PC-3 (cell line): Measurements from ENCODE around the gene USP50. TPM values are rescaled to one million over a fixed set of nuclear protein-coding genes. Genes with fewer than 3 reads are reported as not detected.
"Not testable (repeated sequence)": the region's sequence is repeated elsewhere in the genome, so short reads cannot be mapped to it uniquely, and the experiment has no call there.

ENCODE experiments used
- ATAC-seq: fragments of 200-7000 bp; cut with Tn5 transposase; 2 replicates; pipeline ENCODE4 v1.9.1; 2020; ENCODE audit warnings: mild to moderate bottlenecking, moderate library complexity
- BruUV-seq: library from RNA; stranded (reverse); fragments of 400-500 nt; replicated peaks from 2 replicates; lab custom pipeline; 2021; lab: Mats Ljungman, UMichigan
- CTCF ChIA-PET: fragments of 300-600 bp; sonication (Branson Sonifier 250); formaldehyde crosslinking; loops from one replicate; lab custom pipeline; 2022; ENCODE audit warnings: antibody characterized with exemption; lab: Charles Lee
- POLR2A ChIA-PET: fragments of 300-600 bp; sonication (Branson Sonifier 250); formaldehyde crosslinking; loops from one replicate; lab custom pipeline; 2022; ENCODE audit warnings: antibody characterized with exemption; ENCODE audit not compliant: unreplicated experiment; lab: Charles Lee
- DNase-seq: peaks from one replicate; pipeline ENCODE4 v3.0.0-alpha.2; 2015
- H2AFZ ChIP-seq: fragments of 300-600 bp; sonication (generic); 2 replicates; pipeline ENCODE4 v1.6.0; 2016; ENCODE audit warnings: antibody characterized with exemption, low read length
- H3F3A ChIP-seq: fragments of 300-600 bp; sonication (generic); one replicate; pipeline ENCODE4 v1.6.0; 2017; ENCODE audit warnings: antibody characterized with exemption, low read length, control low read depth, mild to moderate bottlenecking; ENCODE audit not compliant: unreplicated experiment
- H3K27ac ChIP-seq: fragments of 300-600 bp; sonication (generic); 2 replicates; pipeline ENCODE4 v1.5.1; 2016; ENCODE audit warnings: mild to moderate bottlenecking, low read length
- H3K27me3 ChIP-seq: fragments of 300-600 bp; sonication (generic); 2 replicates; pipeline ENCODE4 v1.6.1; 2016; ENCODE audit warnings: low read length, mixed read lengths
- H3K36me3 ChIP-seq: fragments of 300-600 bp; sonication (generic); 2 replicates; pipeline ENCODE4 v1.6.1; 2016; ENCODE audit warnings: low read depth, mixed run types, low read length, mixed read lengths
- H3K4me1 ChIP-seq: fragments of 300-600 bp; sonication (generic); 2 replicates; pipeline ENCODE4 v1.5.1; 2016; ENCODE audit warnings: low read length; ENCODE audit not compliant: insufficient read depth
- H3K4me2 ChIP-seq: fragments of 300-600 bp; sonication (generic); 2 replicates; pipeline ENCODE4 v1.6.0; 2016; ENCODE audit warnings: low read length
- H3K4me3 ChIP-seq: fragments of 300-600 bp; sonication (generic); 2 replicates; pipeline ENCODE4 v1.5.1; 2016; ENCODE audit warnings: mild to moderate bottlenecking, low read length, mixed read lengths
- H3K79me2 ChIP-seq: fragments of 300-600 bp; sonication (generic); 2 replicates; pipeline ENCODE4 v1.6.1; 2017; ENCODE audit warnings: low read length, mixed read lengths
- H3K9ac ChIP-seq: fragments of 300-600 bp; sonication (generic); 2 replicates; pipeline ENCODE4 v1.6.0; 2016; ENCODE audit warnings: mild to moderate bottlenecking, low read length
- H3K9me2 ChIP-seq: fragments of 300-600 bp; sonication (generic); replicated peaks from 2 replicates; pipeline ENCODE4 v1.6.1; 2016; ENCODE audit warnings: mixed run types, low read length, mixed read lengths
- H3K9me3 ChIP-seq: fragments of 300-600 bp; sonication (generic); 2 replicates; pipeline ENCODE4 v1.6.1; 2016; ENCODE audit warnings: low read length, mixed read lengths
- H4K20me1 ChIP-seq: fragments of 300-600 bp; sonication (generic); 2 replicates; pipeline ENCODE4 v1.6.1; 2016; ENCODE audit warnings: low read length, mixed read lengths
- CTCF ChIP-seq: fragments of 300-600 bp; sonication (generic); conservative IDR thresholded peaks from 2 replicates; pipeline ENCODE4 v1.5.1; 2017; ENCODE audit warnings: antibody characterized with exemption, low read depth, mild to moderate bottlenecking, low read length
- EZH2 ChIP-seq: fragments of 300-600 bp; sonication (generic); IDR thresholded peaks from one replicate; pipeline ENCODE4 v1.6.1; 2017; ENCODE audit warnings: antibody characterized with exemption, mild to moderate bottlenecking, low read length; ENCODE audit not compliant: unreplicated experiment
- EZH2phosphoT487 ChIP-seq: fragments of 300-600 bp; sonication (generic); IDR thresholded peaks from 2 replicates; pipeline ENCODE4 v1.6.1; 2018; ENCODE audit warnings: mild to moderate bottlenecking, antibody characterized with exemption, low read length, borderline replicate concordance
- intact Hi-C: fragments of 100-400 bp; cut with micrococcal nuclease; formaldehyde crosslinking; loops from 2 replicates; pipeline ENCODE4 v1.9.0; 2023
- total RNA-seq: library from RNA; depleted of rRNA; stranded (reverse); fragments of >200 nt; gene quantifications from 2 replicates; pipeline ENCODE4 v1.2.3, GENCODE V29; 2014

The USP50 gene
- total RNA-seq, 1 experiment from 2014 or later = not detected

- CTCF ChIA-PET = no interaction called here
Observed at GRCh38 chr15:50506121-50506520, 40.3 kb downstream of the USP50 start.

GRCh38 chr15:50505656-50506055, 40.8 kb downstream of the USP50 start:
- H3K36me3 ChIP-seq, CTCF ChIA-PET: not testable (repeated sequence)

More at GRCh38 chr15:50506121-50506520, 40.3 kb downstream of the USP50 start:
- no peaks in the 10 kb centered on the region for H3K4me1 ChIP-seq
- TF ChIP-seq EZH2 = no peak
- no peak for TF ChIP-seq CTCF
- no peaks in the 10 kb centered on the region for H3K9me3 ChIP-seq
- POLR2A ChIA-PET = no interaction called here
- no peaks in the 10 kb centered on the region for H3K27me3 ChIP-seq
- H3K4me2 ChIP-seq = no peak overlapping the region
- intact Hi-C loops = loop anchor here (10.0 kb wide), 1 partner anchor 151 kb away; the partner anchor contains the start of gene GABPB1
- no peaks in the 10 kb centered on the region for H3F3A ChIP-seq
- H4K20me1 ChIP-seq = no peaks in the 10 kb centered on the region
- H3K9me2 ChIP-seq = no peaks in the 10 kb centered on the region
- DNase-seq (no peak), ATAC-seq (no peak)
- H3K9ac ChIP-seq = no peak overlapping the region
- BruUV-seq = no TSS peak
- no peak overlapping the region for H2AFZ ChIP-seq
- no peak overlapping the region for H3K27ac ChIP-seq
- H3K4me3 ChIP-seq = no peak overlapping the region
- H3K36me3 ChIP-seq = no peaks in the 10 kb centered on the region; the same call in 1 of the 2 replicates
- no peaks in the 10 kb centered on the region for H3K79me2 ChIP-seq

GRCh38 chr15:50503144-50503543, 43.3 kb downstream of the USP50 start:
- intact Hi-C loops = loop anchor here (10.0 kb wide), 1 partner anchor 148 kb away; the partner anchor contains the start of gene GABPB1
- Histone ChIP-seq H2AFZ (no peak overlapping the region), H3K4me1 (no peaks in the 10 kb centered on the region), H3K27ac (no peak overlapping the region), H3K36me3 (peaks cover 5% of the 10 kb centered on the region; the same call in 1 of the 2 replicates), H3K9ac (no peak overlapping the region), H4K20me1 (no peaks in the 10 kb centered on the region), H3K9me3 (no peaks in the 10 kb centered on the region), H3F3A (no peaks in the 10 kb centered on the region), H3K79me2 (no peaks in the 10 kb centered on the region), H3K4me3 (no peak overlapping the region), H3K9me2 (no peaks in the 10 kb centered on the region), H3K27me3 (no peaks in the 10 kb centered on the region), H3K4me2 (no peak overlapping the region)
- ATAC-seq = no peak
- DNase-seq = no peak
- no peak for TF ChIP-seq CTCF
- TF ChIP-seq EZH2 = no peak
- no peak for TF ChIP-seq EZH2phosphoT487
- ChIA-PET CTCF (no interaction called here), POLR2A (no interaction called here)
- BruUV-seq = no TSS peak

More at GRCh38 chr15:50505656-50506055, 40.8 kb downstream of the USP50 start:
- intact Hi-C loops = loop anchor here (10.0 kb wide), 1 partner anchor 151 kb away; the partner anchor contains the start of gene GABPB1
- H3K79me2 ChIP-seq, H3K27ac ChIP-seq, H3K4me3 ChIP-seq, ATAC-seq, H3K4me2 ChIP-seq, H3F3A ChIP-seq, H4K20me1 ChIP-seq, H3K9me2 ChIP-seq, DNase-seq, H2AFZ ChIP-seq, H3K4me1 ChIP-seq, H3K9ac ChIP-seq, POLR2A ChIA-PET, H3K9me3 ChIP-seq, H3K27me3 ChIP-seq, BruUV-seq: not testable (repeated sequence)
